GM12878 (cell line): ENCODE data around the gene AFAP1. TPM values are rescaled to one million over a fixed set of nuclear protein-coding genes. Genes with fewer than 3 reads are reported as not detected.

ENCODE experiments used
- ATAC-seq: fragments of 200-7000 bp; cut with Tn5 transposase; 3 replicates; pipeline ENCODE4 v1.9.1; 2020; ENCODE audit warnings: mild to moderate bottlenecking, moderate library complexity
- BruUV-seq: library from RNA; stranded (reverse); fragments of 400-500 nt; replicated peaks from 2 replicates; lab custom pipeline; 2021; lab: Mats Ljungman, UMichigan
- CTCF ChIA-PET: fragments of 300-600 bp; sonication (Branson Sonifier 250); formaldehyde crosslinking; extraction: SDS; loops from one replicate; lab custom pipeline; 2021; ENCODE audit warnings: inconsistent platforms; lab: Yijun Ruan, JAX
- POLR2A ChIA-PET: fragments of 350-600 bp; formaldehyde crosslinking; extraction: SDS; loops from one replicate; lab custom pipeline; 2021; ENCODE audit warnings: inconsistent platforms; lab: Charles Lee
- RAD21 ChIA-PET: fragments of 300-600 bp; sonication (Branson Sonifier 250); formaldehyde crosslinking; loops from one replicate; lab custom pipeline; 2023; ENCODE audit warnings: antibody characterized with exemption; ENCODE audit not compliant: unreplicated experiment; lab: Charles Lee
- SMC1A ChIA-PET: fragments of 300-600 bp; sonication (Branson Sonifier 250); formaldehyde crosslinking; loops from one replicate; lab custom pipeline; 2023; ENCODE audit not compliant: unreplicated experiment, uncharacterized antibody; lab: Charles Lee
- DNase-seq: peaks from one replicate; pipeline ENCODE4 v3.0.0-alpha.2; 2011; ENCODE audit warnings: low read depth, low spot score
- FAIRE-seq: peaks from 3 replicates; lab custom pipeline; 2011; peaks lifted over from hg19 to GRCh38; lab: Jason Lieb, UNC
- H2AFZ ChIP-seq: 2 replicates; pipeline ENCODE4 v1.6.0; 2011; ENCODE audit warnings: low read depth, low read length, control low read depth; ENCODE audit not compliant: control insufficient read depth
- H3K27ac ChIP-seq: 2 replicates; pipeline ENCODE4 v1.5.1; 2011; ENCODE audit warnings: control low read depth; ENCODE audit not compliant: control insufficient read depth, insufficient read depth
- H3K27me3 ChIP-seq, 2 experiments: replicated peaks in 1 of 2; 2 replicates each; pipeline versions ENCODE4 v1.6.0 to v1.6.1; 2011; ENCODE audit warnings: low read length in 1 of 2; ENCODE audit not compliant: control insufficient read depth in 2 of 2, insufficient read depth in 2 of 2
- H3K36me3 ChIP-seq, 2 experiments: 2 replicates each; pipeline ENCODE4 v1.5.1; 2011; ENCODE audit warnings: low read length in 1 of 2; ENCODE audit not compliant: control insufficient read depth in 2 of 2, insufficient read depth in 2 of 2
- H3K4me1 ChIP-seq: 2 replicates; pipeline ENCODE4 v1.6.1; 2011; ENCODE audit warnings: mild to moderate bottlenecking, low read length, moderate library complexity, mixed read lengths; ENCODE audit not compliant: control insufficient read depth, insufficient read depth
- H3K4me2 ChIP-seq: 2 replicates; pipeline ENCODE4 v1.6.0; 2011; ENCODE audit warnings: control low read depth; ENCODE audit not compliant: control insufficient read depth, insufficient read depth
- H3K4me3 ChIP-seq: fragments of 200-600 bp; sonication (generic); 2 replicates; pipeline ENCODE4 v1.5.1; 2016
- H3K79me2 ChIP-seq: 2 replicates; pipeline ENCODE4 v1.6.0; 2011; ENCODE audit warnings: low read length; ENCODE audit not compliant: control insufficient read depth, insufficient read depth
- H3K9ac ChIP-seq: 2 replicates; pipeline ENCODE4 v1.8.0; 2011; ENCODE audit warnings: low read length, control low read depth, mixed read lengths; ENCODE audit not compliant: control insufficient read depth, insufficient read depth
- H3K9me3 ChIP-seq: replicated peaks from 3 replicates; pipeline ENCODE4 v1.5.1; 2011; ENCODE audit warnings: mild to moderate bottlenecking, low read length; ENCODE audit not compliant: control insufficient read depth, insufficient read depth
- H4K20me1 ChIP-seq: 2 replicates; pipeline ENCODE4 v1.6.0; 2011; ENCODE audit not compliant: control insufficient read depth, insufficient read depth
- ATF2 ChIP-seq: IDR thresholded peaks from 2 replicates; pipeline ENCODE4 v1.6.1; 2012; ENCODE audit warnings: low read length, inconsistent platforms
- ATF3 ChIP-seq: IDR thresholded peaks from 2 replicates; pipeline ENCODE4 v1.6.1; 2011; ENCODE audit warnings: low read depth, mild to moderate bottlenecking, low read length, moderate library complexity, borderline replicate concordance; ENCODE audit errors: extremely low read depth
- EZH2 ChIP-seq: IDR thresholded peaks from 2 replicates; pipeline ENCODE4 v1.6.1; 2012; ENCODE audit warnings: low read depth, mild to moderate bottlenecking, control low read depth, inconsistent platforms, low read length, borderline replicate concordance; ENCODE audit not compliant: control insufficient read depth
- FOXK2 ChIP-seq: fragments of 450-650 bp; IDR thresholded peaks from 2 replicates; pipeline ENCODE4 v1.6.1; 2017; ENCODE audit warnings: mild to moderate bottlenecking, moderate library complexity
- KAT2A ChIP-seq: conservative IDR thresholded peaks from 2 replicates; pipeline ENCODE4 v1.6.1; 2011; ENCODE audit warnings: low read depth, low read length; ENCODE audit not compliant: control insufficient read depth
- MEF2B ChIP-seq: fragments of 450-650 bp; IDR thresholded peaks from 2 replicates; pipeline ENCODE4 v1.6.1; 2018; ENCODE audit warnings: mild to moderate bottlenecking, moderate library complexity; ENCODE audit not compliant: partially characterized antibody, poor library complexity, severe bottlenecking
- MTA2 ChIP-seq: fragments of 450-650 bp; IDR thresholded peaks from 2 replicates; pipeline ENCODE4 v1.6.1; 2016; ENCODE audit warnings: low read depth, mild to moderate bottlenecking, moderate library complexity
- PML ChIP-seq: IDR thresholded peaks from 2 replicates; pipeline ENCODE4 v1.6.1; 2012; ENCODE audit warnings: low read length, inconsistent platforms
- SMAD1 ChIP-seq: fragments of 450-650 bp; IDR thresholded peaks from 2 replicates; pipeline ENCODE4 v1.6.1; 2018; ENCODE audit warnings: mild to moderate bottlenecking, low read depth; ENCODE audit not compliant: partially characterized antibody
- TBL1XR1 ChIP-seq: IDR thresholded peaks from 2 replicates; pipeline ENCODE4 v1.6.1; 2012; ENCODE audit warnings: low read depth, low read length, improper control_type of control experiment
- TCF7 ChIP-seq: IDR thresholded peaks from 2 replicates; pipeline ENCODE4 v1.6.1; 2014; ENCODE audit warnings: antibody characterized with exemption, borderline replicate concordance
- ZBTB40 ChIP-seq: fragments of 450-650 bp; IDR thresholded peaks from 2 replicates; pipeline ENCODE4 v1.6.1; 2016; ENCODE audit warnings: mild to moderate bottlenecking, moderate library complexity, borderline replicate concordance
- ZNF207 ChIP-seq: fragments of 450-650 bp; IDR thresholded peaks from 2 replicates; pipeline ENCODE4 v1.6.1; 2014; ENCODE audit warnings: antibody characterized with exemption, mild to moderate bottlenecking, borderline replicate concordance
- WGBS: methylation state at CpG from one replicate; pipeline ENCODE4 v1.1.6; 2016; ENCODE audit warnings: low lambda C conversion rate; ENCODE audit not compliant: insufficient replicate concordance, insufficient coverage; ENCODE audit errors: missing lambda C conversion rate; 5-methylcytosine and 5-hydroxymethylcytosine counted together
- in situ Hi-C: fragments of 300-500 bp; cut with MboI; formaldehyde crosslinking; loops from 9 replicates; pipeline ENCODE4 v1.14.3; 2018; ENCODE audit warnings: mixed read lengths
- intact Hi-C: fragments of 100-400 bp; cut with micrococcal nuclease; formaldehyde crosslinking; loops from one replicate; pipeline ENCODE4 v1.14.2; 2022; ENCODE audit not compliant: unreplicated experiment
- polyA plus RNA-seq, 11 experiments: library from polyadenylated mRNA; depleted of rRNA in 4 of 11; unstranded in 6 of 11; stranded (reverse) in 5 of 11; fragments of >200 nt; fragmentation: Nextera tagmentation in 4 of 11; fragmentation: Illumina TruSeq in 1 of 11; extraction: Ambion mirVana in 4 of 11; extraction: Trizol in 1 of 11; gene quantifications; 1 replicate in 1 of 11; 2 replicates in 10 of 11; pipeline versions ENCODE4 v1.2.1 to v1.2.3, GENCODE V29; 2011 to 2016; ENCODE audit warnings: inconsistent platforms in 2 of 11, missing spikeins in 2 of 11, low read depth in 1 of 11
- total RNA-seq, 4 experiments: library from RNA; depleted of rRNA in 3 of 4; stranded (reverse); fragments of >200 nt in 3 of 4; fragmentation: Illumina TruSeq in 1 of 4; extraction: Trizol in 1 of 4; gene quantifications; 2 replicates each; pipeline versions ENCODE4 v1.2.1 to v1.2.3, GENCODE V29; 2013 to 2021

The AFAP1 gene
- total and polyA plus RNA-seq, 10 of the 15 experiments (the other 5 are each of a cell fraction or from before 2014, with no cell fraction given): 0.02 to 0.23 (median 0.09) TPM; not detected in 1

- TF ChIP-seq EZH2 (no peak), ZBTB40 (no peak)
Observed at GRCh38 chr4:7978907-7979651, 39.4 kb upstream of the AFAP1 start (continued).

GRCh38 chr4:7978489-7978888, 38.8 kb upstream of the AFAP1 start:
- WGBS: 30% methylated on average over 5 of the region's 5 CpGs
- no peaks in the 10 kb centered on the region for H3K79me2 ChIP-seq
- no peak overlapping the region for H2AFZ ChIP-seq
- no peak overlapping the region for H3K9ac ChIP-seq
- POLR2A ChIA-PET: no interaction called here
- no peaks in the 10 kb centered on the region for H4K20me1 ChIP-seq
- H3K4me1 ChIP-seq: no peaks in the 10 kb centered on the region; the same call in 1 of the 2 replicates
- in situ Hi-C loops: no loop called here
- SMC1A ChIA-PET: interaction anchor here (1.3 kb wide), 1 partner anchor 9 kb away, joined by 3 read pairs; no protein-coding TSS in a partner anchor
- RAD21 ChIA-PET: no interaction called here
- H3K27ac ChIP-seq: no peak overlapping the region
- DNase-seq (no peak), FAIRE-seq (no peak), ATAC-seq (no peak)
- CTCF ChIA-PET: interaction anchor here (1.4 kb wide), 1 partner anchor 10 kb away, joined by 4 read pairs; no protein-coding TSS in a partner anchor
- intact Hi-C loops: no loop called here
- no peaks in the 10 kb centered on the region; a peak in 1 of 4 replicates for H3K27me3 ChIP-seq
- H3K4me3 ChIP-seq: no peak overlapping the region
- no peak overlapping the region for H3K4me2 ChIP-seq
- no TSS peak for BruUV-seq
- no peaks in the 10 kb centered on the region for H3K36me3 ChIP-seq
- no peaks in the 10 kb centered on the region for H3K9me3 ChIP-seq
- TF ChIP-seq ATF3 (no peak), MTA2 (no peak), KAT2A (no peak), ZNF207 (no peak), ATF2 (no peak), MEF2B (no peak), PML (no peak), TBL1XR1 (no peak), TCF7 (no peak), FOXK2 (no peak), SMAD1 (no peak)
